Measurements from ENCODE around the gene RNASE1. TPM values are rescaled to one million over a fixed set of nuclear protein-coding genes. Genes with fewer than 3 reads are reported as not detected.
"Not testable (repeated sequence)": the region's sequence is repeated elsewhere in the genome, so short reads cannot be mapped to it uniquely, and the experiment has no call there.

The RNASE1 gene
- total and polyA plus RNA-seq, 2 experiments from 2014 or later: 0.56 to 1.7 TPM

- TF ChIP-seq ZNF462 (CRISPR knock-in tag; IDR thresholded peaks at IDR 0.05) (no peak), STAT1 (IDR thresholded peaks at IDR 0.05; ENCODE audit: unreplicated experiment) (no peak), EZH2phosphoT487 (IDR thresholded peaks at IDR 0.05; ENCODE audit: unreplicated experiment) (no peak), ETS1 (IDR thresholded peaks at IDR 0.05) (no peak)
Measured at GRCh38 chr14:20820063-20820904, 17.6 kb upstream of the RNASE1 start (continued).

- Histone ChIP-seq H3K27me3 (ENCODE audit: insufficient read depth) (no peaks in the 10 kb centered on the region), H3K4me2 (no peak overlapping the region), H4K20me1 (replicated peaks; ENCODE audit: insufficient read depth) (no peaks in the 10 kb centered on the region), H3K4me1 (ENCODE audit: insufficient read depth) (peaks cover 27% of the 10 kb centered on the region), H3K9me2 (ENCODE audit: insufficient read depth) (peaks cover 4% of the 10 kb centered on the region; the same call in 1 of the 2 replicates), H3K79me2 (replicated peaks; ENCODE audit: insufficient read depth) (no peaks in the 10 kb centered on the region), H2AFZ (no peak overlapping the region), H3F3A (replicated peaks; ENCODE audit: low read depth) (peaks cover 7% of the 10 kb centered on the region; the same call in 1 of the 2 replicates), H3K4me3 (no peak overlapping the region), H3K27ac (ENCODE audit: low read depth) (no peak overlapping the region), H3K36me3 (ENCODE audit: insufficient read depth) (no peaks in the 10 kb centered on the region)
- TF ChIP-seq CTCF (conservative IDR thresholded peaks at IDR 0.05; ENCODE audit: low read depth in 2 of 2) (peak; percentile 52 to 53), POLR2AphosphoS5 (IDR thresholded peaks at IDR 0.05; ENCODE audit: low read depth) (no peak)
- peak; percentile 37 for ATAC-seq
- no peak overlapping the region for H3K27ac Mint-ChIP-seq
- H3K27me3 Mint-ChIP-seq (ENCODE audit: insufficient read depth, low read depth, poor library complexity): peaks cover 10% of the 10 kb centered on the region
- DNase-seq (ENCODE audit: low spot score): peak; percentile 56
- H3K9me3 Mint-ChIP-seq: peaks cover 7% of the 10 kb centered on the region; the same call in 2 of the 3 replicates
- H3K4me1 Mint-ChIP-seq: peaks cover 35% of the 10 kb centered on the region
- H3K4me3 Mint-ChIP-seq: no peak overlapping the region
- peaks cover 18% of the 10 kb centered on the region for H3K36me3 Mint-ChIP-seq (ENCODE audit: low read depth)
Measured at GRCh38 chr14:20818861-20819260, 16.2 kb upstream of the RNASE1 start.

- ATAC-seq; H3K79me2 ChIP-seq (replicated peaks; ENCODE audit: insufficient read depth); H3F3A ChIP-seq (replicated peaks; ENCODE audit: low read depth); H3K4me2 ChIP-seq; H3K36me3 ChIP-seq (ENCODE audit: insufficient read depth); H3K4me1 ChIP-seq (ENCODE audit: insufficient read depth); H4K20me1 ChIP-seq (replicated peaks; ENCODE audit: insufficient read depth); H3K9me2 ChIP-seq (ENCODE audit: insufficient read depth); DNase-seq (ENCODE audit: low spot score); H2AFZ ChIP-seq; H3K9me3 Mint-ChIP-seq; H3K36me3 Mint-ChIP-seq (ENCODE audit: low read depth); H3K27ac ChIP-seq (ENCODE audit: low read depth); H3K27me3 Mint-ChIP-seq (ENCODE audit: insufficient read depth, low read depth, poor library complexity); H3K27me3 ChIP-seq (ENCODE audit: insufficient read depth); H3K27ac Mint-ChIP-seq; H3K4me3 ChIP-seq; H3K4me3 Mint-ChIP-seq: not testable (repeated sequence)
- H3K4me1 Mint-ChIP-seq: peaks cover 20% of the 10 kb centered on the region
Measured at GRCh38 chr14:20815946-20816345, 13.3 kb upstream of the RNASE1 start.
